HG03045 (cell line): Measurements from ENCODE around the gene NACC2.
"Not testable (repeated sequence)": the region's sequence is repeated elsewhere in the genome, so short reads cannot be mapped to it uniquely, and the experiment has no call there.

Source experiments
- ATAC-seq: cut with Tn5 transposase; IDR thresholded peaks from one replicate; pipeline ENCODE4 v1.9.1; 2021; ENCODE audit warnings: mild to moderate bottlenecking, moderate library complexity; ENCODE audit not compliant: unreplicated experiment

Gene NACC2

GRCh38 chr9:136081826-136082495 is 13.1 kb downstream of the NACC2 start:
- ATAC-seq = no peak

GRCh38 chr9:136081113-136081825 is 13.8 kb downstream of the NACC2 start:
- no peak for ATAC-seq

GRCh38 chr9:136080716-136081112 is 14.4 kb downstream of the NACC2 start:
- no peak for ATAC-seq

GRCh38 chr9:136079916-136080246 is 15.2 kb downstream of the NACC2 start:
- no peak for ATAC-seq

- ATAC-seq = no peak
Measured at GRCh38 chr9:136079211-136079915, 15.7 kb downstream of the NACC2 start.

- no peak for ATAC-seq
Measured at GRCh38 chr9:136078498-136079011, 16.5 kb downstream of the NACC2 start.

- no peak for ATAC-seq
Measured at GRCh38 chr9:136078024-136078423, 17.1 kb downstream of the NACC2 start.

GRCh38 chr9:136077491-136077890 is 17.6 kb downstream of the NACC2 start:
- ATAC-seq = no peak

GRCh38 chr9:136075881-136076678 is 19.0 kb downstream of the NACC2 start:
- no peak for ATAC-seq

- no peak for ATAC-seq
Measured at GRCh38 chr9:136075134-136075841, 19.8 kb downstream of the NACC2 start.

- no peak for ATAC-seq
Measured at GRCh38 chr9:136074706-136075105, 20.4 kb downstream of the NACC2 start.

GRCh38 chr9:136062657-136063439 is 32.2 kb downstream of the NACC2 start:
- ATAC-seq = no peak

- not testable (repeated sequence) for ATAC-seq
Measured at GRCh38 chr9:136061916-136062315, 33.2 kb downstream of the NACC2 start.

- ATAC-seq = no peak
Measured at GRCh38 chr9:136061405-136061804, 33.7 kb downstream of the NACC2 start.

GRCh38 chr9:136060671-136061371 is 34.3 kb downstream of the NACC2 start:
- ATAC-seq = no peak

GRCh38 chr9:136059851-136060670 is 35.0 kb downstream of the NACC2 start:
- no peak for ATAC-seq

- no peak for ATAC-seq
Measured at GRCh38 chr9:136059321-136059791, 35.7 kb downstream of the NACC2 start.

GRCh38 chr9:136058801-136059302 is 36.2 kb downstream of the NACC2 start:
- no peak for ATAC-seq
